RWPE1 (cell line): ENCODE measurements around the gene CCDC27.

ENCODE experiments used
- CTCF ChIA-PET: fragments of 350-600 bp; sonication (Branson Sonifier 250); formaldehyde crosslinking; extraction: SDS; loops from one replicate; lab custom pipeline; 2021; lab: Yijun Ruan, JAX
- POLR2A ChIA-PET: fragments of 400-600 bp; formaldehyde crosslinking; extraction: SDS; loops from one replicate; lab custom pipeline; 2020; ENCODE audit warnings: antibody characterized with exemption; ENCODE audit not compliant: low non-redundant PET; lab: Yijun Ruan, JAX
- DNase-seq: peaks from one replicate; pipeline ENCODE4 v3.0.0; 2012; ENCODE audit warnings: low spot score
- H3K27ac ChIP-seq: fragments of 450-650 bp; 2 replicates; pipeline ENCODE4 v1.5.1; 2017
- CTCF ChIP-seq: fragments of 450-650 bp; conservative IDR thresholded peaks from 2 replicates; pipeline ENCODE4 v1.5.1; 2017; ENCODE audit warnings: low read depth, mild to moderate bottlenecking

Gene CCDC27

GRCh38 chr1:3816331-3817137, 64.3 kb downstream of the CCDC27 start:
- no peak for TF ChIP-seq CTCF
- no peak for DNase-seq
- CTCF ChIA-PET = no interaction called here
- no peak overlapping the region for H3K27ac ChIP-seq
- POLR2A ChIA-PET = no interaction called here

GRCh38 chr1:3817138-3817740, 65.0 kb downstream of the CCDC27 start:
- ChIA-PET CTCF (no interaction called here), POLR2A (no interaction called here)
- DNase-seq = no peak
- no peak overlapping the region for H3K27ac ChIP-seq
- no peak for TF ChIP-seq CTCF

- no peak for TF ChIP-seq CTCF
- DNase-seq = no peak
- H3K27ac ChIP-seq = no peak overlapping the region
- CTCF ChIA-PET = no interaction called here
- POLR2A ChIA-PET = no interaction called here
Observed at GRCh38 chr1:3817821-3818597, 65.8 kb downstream of the CCDC27 start.

GRCh38 chr1:3819771-3820200, 67.5 kb downstream of the CCDC27 start:
- TF ChIP-seq CTCF = no peak
- CTCF ChIA-PET = no interaction called here
- peak overlapping the region; percentile 61 for H3K27ac ChIP-seq
- POLR2A ChIA-PET = no interaction called here
- peak; percentile 26 for DNase-seq

- no peak for DNase-seq
- CTCF ChIA-PET = no interaction called here
- POLR2A ChIA-PET = no interaction called here
- no peak overlapping the region; the same call in 1 of the 2 replicates for H3K27ac ChIP-seq
- TF ChIP-seq CTCF = no peak
Observed at GRCh38 chr1:3820316-3820715, 68.1 kb downstream of the CCDC27 start.

- CTCF ChIA-PET = no interaction called here
- POLR2A ChIA-PET = no interaction called here
Observed at GRCh38 chr1:3821004-3821403, 68.8 kb downstream of the CCDC27 start.

More at GRCh38 chr1:3821004-3821403, 68.8 kb downstream of the CCDC27 start:
- no peak for TF ChIP-seq CTCF
- DNase-seq = no peak
- H3K27ac ChIP-seq = no peak overlapping the region
